GDM1 (cell line): Measurements from ENCODE around the gene ANKRD20A1.
"Not testable (repeated sequence)": the region's sequence is repeated elsewhere in the genome, so short reads cannot be mapped to it uniquely, and the experiment has no call there.

Experiments used
- DNase-seq: peaks from one replicate; lab custom pipeline; 2025; lab: John Stamatoyannopoulos, UW

Gene ANKRD20A1

GRCh38 chr9:67858871-67859270 lies at the start of gene ANKRD20A1:
Gene ANKRD20A1 (plus strand): TSS chr9:67858931. CDS start chr9:67859427, 496 bp downstream.
- DNase-seq = not testable (repeated sequence)

GRCh38 chr9:67832088-67832487 lies 26.6 kb upstream of the ANKRD20A1 start:
- DNase-seq = not testable (repeated sequence)
